ENCODE measurements around the gene NOX5. TPM values are rescaled to one million over a fixed set of nuclear protein-coding genes. Genes with fewer than 3 reads are reported as not detected.

The NOX5 gene
- total RNA-seq, 2 donors from 2014 or later: not detected

- ATAC-seq (no peak), DNase-seq (no peak)
- no peak overlapping the region for H3K4me3 Mint-ChIP-seq
- H3K27me3 Mint-ChIP-seq: peaks cover 58% of the 10 kb centered on the region
- H3K9me3 ChIP-seq (ENCODE audit: control insufficient read depth, low read length, poor library complexity, severe bottlenecking): no peaks in the 10 kb centered on the region
- peaks cover 2% of the 10 kb centered on the region for H3K36me3 Mint-ChIP-seq (ENCODE audit: low read depth)
- no peaks in the 10 kb centered on the region for H3K4me1 Mint-ChIP-seq
- no peak overlapping the region for H3K27ac Mint-ChIP-seq
These were observed 30.5 kb upstream of the NOX5 start for GRCh38 chr15:68983961-68984481.

- Mint-ChIP-seq H3K36me3 (ENCODE audit: low read depth) (peaks cover 2% of the 10 kb centered on the region), H3K27ac (no peak overlapping the region), H3K4me1 (peaks cover 2% of the 10 kb centered on the region), H3K27me3 (peaks cover 62% of the 10 kb centered on the region), H3K4me3 (no peak overlapping the region)
- no peaks in the 10 kb centered on the region for H3K9me3 ChIP-seq (ENCODE audit: control insufficient read depth, low read length, poor library complexity, severe bottlenecking)
- ATAC-seq (no peak), DNase-seq (no peak)
These were observed 29.9 kb upstream of the NOX5 start for GRCh38 chr15:68984586-68984985.

GRCh38 chr15:68985361-68985891, 29.1 kb upstream of the NOX5 start:
- Mint-ChIP-seq H3K4me1 (peaks cover 2% of the 10 kb centered on the region), H3K27ac (no peak overlapping the region), H3K27me3 (peaks cover 62% of the 10 kb centered on the region), H3K4me3 (no peak overlapping the region), H3K36me3 (ENCODE audit: low read depth) (peaks cover 2% of the 10 kb centered on the region)
- no peak for DNase-seq
- H3K9me3 ChIP-seq (ENCODE audit: control insufficient read depth, low read length, poor library complexity, severe bottlenecking): no peaks in the 10 kb centered on the region
- ATAC-seq: no peak

- Mint-ChIP-seq H3K36me3 (ENCODE audit: low read depth) (peaks cover 2% of the 10 kb centered on the region), H3K27ac (no peak overlapping the region), H3K4me3 (no peak overlapping the region), H3K4me1 (peaks cover 2% of the 10 kb centered on the region), H3K27me3 (peaks cover 64% of the 10 kb centered on the region)
- no peak for ATAC-seq
- H3K9me3 ChIP-seq (ENCODE audit: control insufficient read depth, low read length, poor library complexity, severe bottlenecking): no peaks in the 10 kb centered on the region
- no peak for DNase-seq
These were observed 28.2 kb upstream of the NOX5 start for GRCh38 chr15:68986322-68986721.

GRCh38 chr15:68987120-68987519, 27.4 kb upstream of the NOX5 start:
- H3K9me3 ChIP-seq (ENCODE audit: control insufficient read depth, low read length, poor library complexity, severe bottlenecking): no peaks in the 10 kb centered on the region
- H3K27me3 Mint-ChIP-seq: peaks cover 59% of the 10 kb centered on the region
- H3K4me3 Mint-ChIP-seq: no peak overlapping the region
- peaks cover 2% of the 10 kb centered on the region for H3K36me3 Mint-ChIP-seq (ENCODE audit: low read depth)
- ATAC-seq (no peak), DNase-seq (no peak)
- no peak overlapping the region for H3K27ac Mint-ChIP-seq
- peaks cover 2% of the 10 kb centered on the region for H3K4me1 Mint-ChIP-seq

GRCh38 chr15:68987676-68988075, 26.8 kb upstream of the NOX5 start:
- Mint-ChIP-seq H3K4me3 (no peak overlapping the region), H3K4me1 (peaks cover 2% of the 10 kb centered on the region), H3K36me3 (ENCODE audit: low read depth) (peaks cover 2% of the 10 kb centered on the region), H3K27me3 (peaks cover 58% of the 10 kb centered on the region), H3K27ac (no peak overlapping the region)
- no peak for DNase-seq
- H3K9me3 ChIP-seq (ENCODE audit: control insufficient read depth, low read length, poor library complexity, severe bottlenecking): no peaks in the 10 kb centered on the region
- ATAC-seq: no peak

- ATAC-seq: no peak
- H3K36me3 Mint-ChIP-seq (ENCODE audit: low read depth): peaks cover 2% of the 10 kb centered on the region
- H3K4me1 Mint-ChIP-seq: peaks cover 2% of the 10 kb centered on the region
- H3K27me3 Mint-ChIP-seq: peaks cover 44% of the 10 kb centered on the region
- DNase-seq: no peak
- H3K9me3 ChIP-seq (ENCODE audit: control insufficient read depth, low read length, poor library complexity, severe bottlenecking): no peaks in the 10 kb centered on the region
- no peak overlapping the region for H3K27ac Mint-ChIP-seq
- H3K4me3 Mint-ChIP-seq: no peak overlapping the region
These were observed 24.8 kb upstream of the NOX5 start for GRCh38 chr15:68989541-68990230.

- no peak overlapping the region for H3K4me3 Mint-ChIP-seq
- H3K4me1 Mint-ChIP-seq: peaks cover 2% of the 10 kb centered on the region
- no peak overlapping the region for H3K27ac Mint-ChIP-seq
- peaks cover 37% of the 10 kb centered on the region for H3K27me3 Mint-ChIP-seq
- no peaks in the 10 kb centered on the region for H3K9me3 ChIP-seq (ENCODE audit: control insufficient read depth, low read length, poor library complexity, severe bottlenecking)
- ATAC-seq: no peak
- peaks cover 2% of the 10 kb centered on the region for H3K36me3 Mint-ChIP-seq (ENCODE audit: low read depth)
- DNase-seq: no peak
These were observed 24.1 kb upstream of the NOX5 start for GRCh38 chr15:68990231-68990991.

GRCh38 chr15:68990992-68991500, 23.4 kb upstream of the NOX5 start:
- Mint-ChIP-seq H3K4me3 (no peak overlapping the region), H3K27ac (no peak overlapping the region), H3K4me1 (peaks cover 2% of the 10 kb centered on the region), H3K27me3 (peaks cover 36% of the 10 kb centered on the region), H3K36me3 (ENCODE audit: low read depth) (peaks cover 2% of the 10 kb centered on the region)
- no peaks in the 10 kb centered on the region for H3K9me3 ChIP-seq (ENCODE audit: control insufficient read depth, low read length, poor library complexity, severe bottlenecking)
- DNase-seq: no peak
- ATAC-seq: no peak

- H3K4me3 Mint-ChIP-seq: no peak overlapping the region
- peaks cover 43% of the 10 kb centered on the region for H3K27me3 Mint-ChIP-seq
- H3K27ac Mint-ChIP-seq: no peak overlapping the region
- H3K36me3 Mint-ChIP-seq (ENCODE audit: low read depth): peaks cover 2% of the 10 kb centered on the region
- DNase-seq: no peak
- H3K9me3 ChIP-seq (ENCODE audit: control insufficient read depth, low read length, poor library complexity, severe bottlenecking): no peaks in the 10 kb centered on the region
- peaks cover 2% of the 10 kb centered on the region for H3K4me1 Mint-ChIP-seq
- ATAC-seq: no peak
These were observed 22.8 kb upstream of the NOX5 start for GRCh38 chr15:68991723-68992122.

GRCh38 chr15:68992696-68993095, 21.8 kb upstream of the NOX5 start:
- peaks cover 44% of the 10 kb centered on the region for H3K27me3 Mint-ChIP-seq
- peaks cover 2% of the 10 kb centered on the region for H3K36me3 Mint-ChIP-seq (ENCODE audit: low read depth)
- H3K4me3 Mint-ChIP-seq: no peak overlapping the region

GRCh38 chr15:68993276-68993675, 21.2 kb upstream of the NOX5 start:
- peaks cover 44% of the 10 kb centered on the region for H3K27me3 Mint-ChIP-seq
- H3K9me3 ChIP-seq (ENCODE audit: control insufficient read depth, low read length, poor library complexity, severe bottlenecking): no peaks in the 10 kb centered on the region
- ATAC-seq (no peak), DNase-seq (no peak)
- H3K4me3 Mint-ChIP-seq: no peak overlapping the region
- H3K36me3 Mint-ChIP-seq (ENCODE audit: low read depth): no peaks in the 10 kb centered on the region
- peaks cover 5% of the 10 kb centered on the region for H3K4me1 Mint-ChIP-seq
- H3K27ac Mint-ChIP-seq: no peak overlapping the region

More at GRCh38 chr15:68992696-68993095, 21.8 kb upstream of the NOX5 start:
- H3K4me1 Mint-ChIP-seq: peaks cover 2% of the 10 kb centered on the region
- ATAC-seq (no peak), DNase-seq (no peak)
- no peak overlapping the region for H3K27ac Mint-ChIP-seq
- H3K9me3 ChIP-seq (ENCODE audit: control insufficient read depth, low read length, poor library complexity, severe bottlenecking): no peaks in the 10 kb centered on the region

GRCh38 chr15:68994149-68994548, 20.3 kb upstream of the NOX5 start:
- no peak for DNase-seq
- Mint-ChIP-seq H3K27ac (no peak overlapping the region), H3K4me3 (no peak overlapping the region), H3K36me3 (ENCODE audit: low read depth) (no peaks in the 10 kb centered on the region), H3K4me1 (peaks cover 4% of the 10 kb centered on the region), H3K27me3 (peaks cover 44% of the 10 kb centered on the region)
- no peaks in the 10 kb centered on the region for H3K9me3 ChIP-seq (ENCODE audit: control insufficient read depth, low read length, poor library complexity, severe bottlenecking)
- ATAC-seq: no peak

Data from T-helper 17 cell (primary cell).